H1 (cell line): ENCODE results near the gene UBALD1. TPM values are rescaled to one million over a fixed set of nuclear protein-coding genes. Genes with fewer than 3 reads are reported as not detected.

Source experiments
- CTCF ChIA-PET: fragments of 300-600 bp; sonication (Branson Sonifier 250); formaldehyde crosslinking; loops from one replicate; lab custom pipeline; 2021; ENCODE audit not compliant: partially characterized antibody; lab: Charles Lee
- POLR2A ChIA-PET: fragments of 300-600 bp; sonication (Branson Sonifier 250); formaldehyde crosslinking; loops from one replicate; lab custom pipeline; 2021; ENCODE audit warnings: inconsistent platforms; ENCODE audit not compliant: partially characterized antibody; lab: Charles Lee
- DNase-seq, 2 experiments: peaks; one replicate each; pipeline versions ENCODE4 v3.0.0 to v3.0.0-alpha.2; 2010 to 2022; ENCODE audit warnings: low spot score in 2 of 2, low read depth in 1 of 2, mixed read lengths in 1 of 2
- FAIRE-seq: peaks from 2 replicates; lab custom pipeline; 2011; peaks lifted over from hg19 to GRCh38; lab: Jason Lieb, UNC
- H2AFZ ChIP-seq: 2 replicates; pipeline ENCODE4 v1.8.1; 2012; ENCODE audit warnings: low read length, inconsistent platforms
- H2AK5ac ChIP-seq: 2 replicates; pipeline ENCODE4 v1.6.1; 2013; ENCODE audit warnings: low read depth, low read length
- H2BK120ac ChIP-seq: replicated peaks from 2 replicates; pipeline ENCODE3; 2013; ENCODE audit warnings: low read depth, low read length, inconsistent platforms
- H2BK12ac ChIP-seq: 2 replicates; pipeline ENCODE4 v1.6.1; 2013; ENCODE audit warnings: low read depth, low read length
- H2BK15ac ChIP-seq: 2 replicates; pipeline ENCODE4 v1.6.1; 2013; ENCODE audit warnings: low read length
- H2BK20ac ChIP-seq: 2 replicates; pipeline ENCODE4 v1.6.1; 2013; ENCODE audit warnings: low read length
- H2BK5ac ChIP-seq: 2 replicates; pipeline ENCODE4 v1.6.1; 2013; ENCODE audit warnings: low read depth, low read length
- H3K14ac ChIP-seq: 2 replicates; pipeline ENCODE4 v1.6.1; 2013; ENCODE audit warnings: inconsistent platforms; ENCODE audit not compliant: insufficient read length
- H3K18ac ChIP-seq: 2 replicates; pipeline ENCODE4 v1.6.1; 2013; ENCODE audit warnings: low read length; ENCODE audit errors: extremely low read depth
- H3K23ac ChIP-seq: 2 replicates; pipeline ENCODE4 v1.6.1; 2013; ENCODE audit warnings: inconsistent platforms; ENCODE audit not compliant: insufficient read length
- H3K23me2 ChIP-seq: 2 replicates; pipeline ENCODE4 v1.6.1; 2013; ENCODE audit warnings: low read depth, low read length
- H3K27ac ChIP-seq: 2 replicates; pipeline ENCODE4 v1.6.1; 2011; ENCODE audit warnings: low read depth, low read length, inconsistent platforms
- H3K27me3 ChIP-seq, 4 experiments: replicated peaks in 1 of 4; 1 replicate in 1 of 4; 2 replicates in 3 of 4; pipeline versions ENCODE4 v1.6.1 to v1.8.1; 2011 to 2013; ENCODE audit warnings: low read length in 3 of 4, mild to moderate bottlenecking in 3 of 4, inconsistent platforms in 2 of 4, mixed read lengths in 2 of 4, moderate library complexity in 1 of 4; ENCODE audit not compliant: control insufficient read depth in 3 of 4, insufficient read depth in 3 of 4; ENCODE audit errors: extremely low read depth in 1 of 4
- H3K36me3 ChIP-seq, 4 experiments: 2 replicates each; pipeline versions ENCODE4 v1.6.1 to v1.8.1; 2011 to 2013; ENCODE audit warnings: mild to moderate bottlenecking in 4 of 4, low read length in 3 of 4, moderate library complexity in 2 of 4, control low read depth in 1 of 4, inconsistent platforms in 1 of 4; ENCODE audit not compliant: insufficient read depth in 4 of 4, control insufficient read depth in 2 of 4
- H3K4ac ChIP-seq: replicated peaks from 2 replicates; pipeline ENCODE3; 2013; ENCODE audit warnings: low read length, low read depth, mixed read lengths, inconsistent platforms; ENCODE audit not compliant: insufficient read length
- H3K4me1 ChIP-seq, 4 experiments: replicated peaks in 1 of 4; 1 replicate in 1 of 4; 2 replicates in 3 of 4; pipeline versions ENCODE4 v1.6.1 to v1.8.1; 2011 to 2013; ENCODE audit warnings: low read length in 3 of 4, inconsistent platforms in 2 of 4, mixed read lengths in 1 of 4; ENCODE audit not compliant: insufficient read depth in 4 of 4, control insufficient read depth in 3 of 4
- H3K4me2 ChIP-seq, 2 experiments: 2 replicates each; pipeline versions ENCODE4 v1.6.1 to v1.8.1; 2011 to 2013; ENCODE audit warnings: low read depth in 2 of 2, low read length in 2 of 2, control low read depth in 1 of 2, inconsistent platforms in 1 of 2, mild to moderate bottlenecking in 1 of 2; ENCODE audit not compliant: insufficient read depth in 1 of 2
- H3K4me3 ChIP-seq, 4 experiments: fragments of 200-600, 300-600 bp in 1 of 4; sonication (generic), shearing (Covaris generic), sonication (Bioruptor Twin) in 1 of 4; 2 replicates each; pipeline versions ENCODE4 v1.5.1 to v1.8.1; 2011 to 2016; ENCODE audit warnings: low read length in 4 of 4, low read depth in 3 of 4, control low read depth in 2 of 4, inconsistent platforms in 2 of 4, mild to moderate bottlenecking in 2 of 4, mixed read lengths in 1 of 4, moderate library complexity in 1 of 4; ENCODE audit not compliant: insufficient read depth in 2 of 4; ENCODE audit errors: extremely low read depth in 1 of 4
- H3K56ac ChIP-seq: replicated peaks from 2 replicates; pipeline ENCODE3; 2013; ENCODE audit warnings: low read depth, mild to moderate bottlenecking, mixed read lengths, low read length, inconsistent platforms; ENCODE audit not compliant: insufficient read length
- H3K79me1 ChIP-seq: 2 replicates; pipeline ENCODE4 v1.6.1; 2013; ENCODE audit warnings: low read depth, low read length, control low read depth
- H3K79me2 ChIP-seq, 2 experiments: 2 replicates each; pipeline versions ENCODE4 v1.6.1 to v1.8.1; 2012 to 2013; ENCODE audit warnings: low read length in 2 of 2, mild to moderate bottlenecking in 2 of 2, inconsistent platforms in 1 of 2; ENCODE audit not compliant: insufficient read depth in 2 of 2, control insufficient read depth in 1 of 2
- H3K9ac ChIP-seq, 4 experiments: replicated peaks in 1 of 4; 1 replicate in 1 of 4; 2 replicates in 3 of 4; pipeline versions ENCODE4 v1.6.1 to v1.8.1; 2011 to 2013; ENCODE audit warnings: low read depth in 3 of 4, low read length in 3 of 4, control low read depth in 2 of 4, mild to moderate bottlenecking in 2 of 4, moderate library complexity in 2 of 4, inconsistent platforms in 1 of 4; ENCODE audit errors: extremely low read depth in 1 of 4
- H3K9me3 ChIP-seq, 2 experiments: 2 replicates each; pipeline versions ENCODE4 v1.6.1 to v1.8.1; 2012 to 2013; ENCODE audit warnings: mild to moderate bottlenecking in 2 of 2, moderate library complexity in 2 of 2, control low read depth in 1 of 2, inconsistent platforms in 1 of 2, low read depth in 1 of 2, low read length in 1 of 2, mixed read lengths in 1 of 2; ENCODE audit not compliant: insufficient read depth in 2 of 2
- H4K20me1 ChIP-seq, 2 experiments: replicated peaks in 1 of 2; 2 replicates each; pipeline versions ENCODE3 to v1.8.1; 2011 to 2013; ENCODE audit warnings: inconsistent platforms in 2 of 2, low read length in 2 of 2, mild to moderate bottlenecking in 1 of 2; ENCODE audit not compliant: insufficient read depth in 2 of 2, control insufficient read depth in 1 of 2
- H4K5ac ChIP-seq: 2 replicates; pipeline ENCODE4 v1.6.1; 2013; ENCODE audit warnings: low read length, low read depth, mixed read lengths, inconsistent platforms; ENCODE audit not compliant: insufficient read length
- H4K8ac ChIP-seq: 2 replicates; pipeline ENCODE4 v1.8.0; 2013; ENCODE audit warnings: mild to moderate bottlenecking, moderate library complexity, low read length, inconsistent platforms; ENCODE audit not compliant: insufficient read depth; ENCODE audit errors: extremely low read depth
- H4K91ac ChIP-seq: replicated peaks from 2 replicates; pipeline ENCODE3; 2013; ENCODE audit warnings: low read length, mixed read lengths, inconsistent platforms; ENCODE audit not compliant: insufficient read length
- CBX8 ChIP-seq: fragments of 300-800, 300-1000 bp; sonication (generic); IDR thresholded peaks from 2 replicates; pipeline ENCODE4 v1.7.1; 2016; ENCODE audit warnings: low read depth, low read length, borderline replicate concordance
- E2F6 ChIP-seq: IDR thresholded peaks from 2 replicates; pipeline ENCODE4 v1.6.1; 2012; ENCODE audit warnings: inconsistent platforms
- POLR2A ChIP-seq, 2 experiments: IDR thresholded peaks; 1 replicate in 1 of 2; 2 replicates in 1 of 2; pipeline ENCODE4 v1.6.1; 2011; ENCODE audit warnings: low read depth in 2 of 2, low read length in 2 of 2, mild to moderate bottlenecking in 2 of 2; ENCODE audit errors: control extremely low read depth in 1 of 2
- RXRA ChIP-seq: IDR thresholded peaks from 2 replicates; pipeline ENCODE4 v1.6.1; 2011; ENCODE audit warnings: low read depth, mild to moderate bottlenecking, low read length, moderate library complexity; ENCODE audit not compliant: insufficient read depth
- YY1 ChIP-seq: IDR thresholded peaks from 2 replicates; pipeline ENCODE4 v1.6.1; 2011; ENCODE audit warnings: low read depth, mild to moderate bottlenecking, low read length
- WGBS, 2 experiments: shearing (Covaris generic) in 1 of 2; methylation state at CpG; one replicate each; pipeline versions ENCODE4 v1.1.6 to v1.1.7; 2013 to 2015; ENCODE audit warnings: low lambda C conversion rate in 2 of 2, mixed read lengths in 2 of 2, inconsistent platforms in 1 of 2, low coverage in 1 of 2, missing lambda C conversion rate in 1 of 2; ENCODE audit not compliant: insufficient replicate concordance in 2 of 2, insufficient coverage in 1 of 2, insufficient read length in 1 of 2; ENCODE audit errors: extremely low coverage in 1 of 2, missing lambda C conversion rate in 1 of 2; 5-methylcytosine and 5-hydroxymethylcytosine counted together
- polyA plus RNA-seq, 7 experiments: library from polyadenylated mRNA; depleted of rRNA in 3 of 7; stranded (reverse) in 5 of 7; unstranded in 2 of 7; fragments of >200 nt in 5 of 7; fragments of 200-250 nt in 2 of 7; gene quantifications; 1 replicate in 5 of 7; 2 replicates in 1 of 7; 4 replicates in 1 of 7; pipeline versions ENCODE4 v1.2.1 to v1.2.3, GENCODE V29; 2011 to 2013; ENCODE audit warnings: missing spikeins in 2 of 7, mixed read lengths in 2 of 7
- total RNA-seq: library from RNA; stranded (reverse); fragmentation: NEBNext Ultra II Directional; extraction: Animal tissue kit (Norgen Biotek cat#: 25700); gene quantifications from 2 replicates; pipeline ENCODE4 v1.2.1, GENCODE V29; 2021

The UBALD1 gene
- total and polyA plus RNA-seq, 2 of the 8 experiments (the other 6 are each of a cell fraction or from before 2014, with no cell fraction given) = 28.6 to 62.0 TPM

DNA sequence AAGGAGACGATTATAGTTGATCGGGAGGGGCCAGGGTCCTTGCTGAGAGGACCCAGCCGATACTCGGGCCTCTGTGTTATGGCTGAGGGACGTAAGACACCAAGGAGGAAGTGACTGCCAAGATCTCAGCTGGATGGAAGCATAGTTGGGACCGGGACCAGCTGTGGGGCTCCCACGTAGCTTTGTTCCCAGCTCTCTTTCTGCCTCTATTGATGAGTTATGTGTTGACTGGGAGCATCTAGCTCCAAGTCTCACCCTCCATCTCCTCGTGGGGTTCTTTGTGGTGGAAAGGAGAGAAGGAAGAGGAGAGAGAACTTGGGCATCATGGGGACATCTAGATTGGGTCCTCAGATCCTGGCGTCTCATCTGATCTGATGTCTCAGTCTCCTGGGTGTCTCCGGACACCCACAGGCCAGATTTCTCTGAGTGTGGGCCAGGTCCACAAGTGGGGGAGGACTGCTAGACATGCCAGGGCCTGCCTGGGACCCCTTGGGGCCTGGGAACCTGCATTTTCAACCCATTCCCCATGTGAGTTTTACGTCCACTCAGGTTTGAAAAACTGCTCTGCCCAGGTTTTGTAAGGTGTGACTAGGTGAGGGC, 11.0 kb upstream of the UBALD1 start:
- H3K4me1 ChIP-seq = peaks cover 0 to 7% (median 6%) of the 10 kb centered on the region in 4 experiments; a peak in 6 of 7 replicates
- FAIRE-seq (no peak), DNase-seq (no peak)
- H3K27me3 ChIP-seq = no peaks in the 10 kb centered on the region
- no peaks in the 10 kb centered on the region for H3K9me3 ChIP-seq
- 0 out of 2 replicates have a peak overlapping the region, but pooled peaks have one; percentile 95 for H2BK15ac ChIP-seq
- H3K27ac ChIP-seq = peak overlapping the region; percentile 71
- WGBS, 2 experiments = 17% methylated on average over 11 of the region's 11 CpGs; no CpG with 5 or more reads in 1 of the 2 experiments
- no peak overlapping the region for H2BK20ac ChIP-seq
- H3K4ac ChIP-seq = peak overlapping the region; percentile 29
- peak overlapping the region; percentile 96 for H3K18ac ChIP-seq
- H2AFZ ChIP-seq = no peak overlapping the region
- peaks cover 11 to 42% of the 10 kb centered on the region in 2 experiments for H3K79me2 ChIP-seq
- H2BK120ac ChIP-seq = peak overlapping the region; percentile 76
- H3K9ac ChIP-seq = peak overlapping the region; percentile 46 to 90 (median 52); a peak in 6 of 7 replicates
- peak overlapping the region; percentile 71 for H2BK5ac ChIP-seq
- peak overlapping the region; percentile 34 for H4K5ac ChIP-seq
- H3K23me2 ChIP-seq = peaks cover 2% of the 10 kb centered on the region; the same call in 1 of the 2 replicates
- no peak overlapping the region for H3K56ac ChIP-seq
- CTCF ChIA-PET = interaction anchor here (0.8 to 3.5 kb wide), 12 partner anchors 9 to 330 kb away, joined by 3 to 24 read pairs (median 4); no protein-coding TSS in a partner anchor
- peaks cover 17% of the 10 kb centered on the region for H3K79me1 ChIP-seq
- H3K4me2 ChIP-seq = peak overlapping the region; percentile 83 to 92
- peak overlapping the region; percentile 35; the same call in 1 of the 2 replicates for H4K8ac ChIP-seq
- peaks cover 0 to 8% of the 10 kb centered on the region in 2 experiments for H4K20me1 ChIP-seq
- no peak overlapping the region for H3K23ac ChIP-seq
- no peak for TF ChIP-seq RXRA
- peak in 1 of 2 experiments; percentile 0; a peak in 1 of 3 replicates for TF ChIP-seq POLR2A (IDR thresholded peaks at IDR 0.05; ENCODE audit: control extremely low read depth in 1 of 2, low read depth in 2 of 2, low read length in 2 of 2)
- TF ChIP-seq CBX8 = no peak
- TF ChIP-seq YY1 = no peak
- TF ChIP-seq E2F6 = no peak
- H3K14ac ChIP-seq = no peak overlapping the region
- no peak overlapping the region; the same call in 1 of the 2 replicates for H2BK12ac ChIP-seq
- no peaks in the 10 kb centered on the region for H3K36me3 ChIP-seq
- H2AK5ac ChIP-seq = peak overlapping the region; percentile 79; the same call in 1 of the 2 replicates
- H3K4me3 ChIP-seq = peak overlapping the region; percentile 72 to 97 (median 78)
- H4K91ac ChIP-seq = peak overlapping the region; percentile 36
- POLR2A ChIA-PET = interaction anchor here (0.6 to 4.8 kb wide), 4 partner anchors 9 to 114 kb away, joined by 3 to 69 read pairs (median 5); partner anchors contain the start of gene UBALD1
